CD4-positive, CD25-positive, alpha-beta regulatory T cell (primary cell): Measurements from ENCODE around the gene PAM. TPM values are rescaled to one million over a fixed set of nuclear protein-coding genes. Genes with fewer than 3 reads are reported as not detected.

Source experiments
- ATAC-seq, 2 donors: fragments of 150-1000 bp; cut with Tn5 transposase; one replicate each; pipeline ENCODE4 v1.10.0; 2021; ENCODE audit warnings: low read depth in 2 of 2, moderate number of reproducible peaks in 2 of 2, moderate library complexity in 1 of 2
- DNase-seq, 3 donors: peaks; one replicate each; pipeline versions ENCODE4 v3.0.0 to v3.0.0-alpha.2; 2012 to 2022; ENCODE audit warnings: mixed read lengths in 1 of 3
- H3K27ac ChIP-seq: one replicate; pipeline ENCODE4 v1.7.0; 2013; ENCODE audit warnings: mild to moderate bottlenecking, low read length; ENCODE audit not compliant: insufficient read depth, poor library complexity, severe bottlenecking
- H3K27me3 ChIP-seq: one replicate; pipeline ENCODE4 v1.7.0; 2013; ENCODE audit warnings: low read length; ENCODE audit not compliant: control insufficient read depth, insufficient read depth
- H3K36me3 ChIP-seq: one replicate; pipeline ENCODE4 v1.7.0; 2013; ENCODE audit warnings: mild to moderate bottlenecking, low read length, moderate library complexity; ENCODE audit not compliant: control insufficient read depth, insufficient read depth
- H3K4me1 ChIP-seq: 2 replicates; pipeline ENCODE4 v1.7.0; 2013; ENCODE audit warnings: mild to moderate bottlenecking, low read length; ENCODE audit not compliant: insufficient read depth, control insufficient read depth, poor library complexity, severe bottlenecking
- H3K4me3 ChIP-seq: one replicate; pipeline ENCODE4 v1.7.0; 2013; ENCODE audit warnings: low read depth, mild to moderate bottlenecking, low read length, moderate library complexity
- H3K9me3 ChIP-seq, 2 experiments: 1 replicate in 1 of 2; 2 replicates in 1 of 2; pipeline ENCODE4 v1.7.0; 2013; ENCODE audit warnings: low read length in 2 of 2, mild to moderate bottlenecking in 1 of 2, moderate library complexity in 1 of 2; ENCODE audit not compliant: control insufficient read depth in 2 of 2
- H3K27ac Mint-ChIP-seq, 3 donors: one replicate each; pipeline ENCODE4 v1.8.0; 2020 to 2022; ENCODE audit warnings: mild to moderate bottlenecking in 3 of 3, mixed read lengths in 3 of 3, moderate library complexity in 2 of 3
- H3K27me3 Mint-ChIP-seq: one replicate; pipeline ENCODE4 v1.8.0; 2022; ENCODE audit warnings: mild to moderate bottlenecking, mixed read lengths
- H3K36me3 Mint-ChIP-seq: one replicate; pipeline ENCODE4 v1.8.0; 2020; ENCODE audit warnings: mixed read lengths
- H3K4me1 Mint-ChIP-seq, 4 donors: one replicate each; pipeline ENCODE4 v1.8.0; 2020 to 2022; ENCODE audit warnings: mixed read lengths in 4 of 4, mild to moderate bottlenecking in 1 of 4
- H3K4me3 Mint-ChIP-seq, 4 donors: one replicate each; pipeline ENCODE4 v1.8.0; 2020 to 2022; ENCODE audit warnings: mild to moderate bottlenecking in 4 of 4, mixed read lengths in 4 of 4, moderate library complexity in 3 of 4
- H3K9me3 Mint-ChIP-seq, 7 donors: one replicate each; pipeline ENCODE4 v1.8.0; 2020 to 2022; ENCODE audit warnings: mixed read lengths in 7 of 7, mild to moderate bottlenecking in 3 of 7, moderate library complexity in 2 of 7
- polyA plus RNA-seq, 4 donors: library from polyadenylated mRNA; unstranded; fragments of 300-500 nt; fragmentation: Illumina TruSeq; gene quantifications; one replicate each; pipeline ENCODE4 v1.2.3, GENCODE V29; 2021
- total RNA-seq: library from RNA; stranded (reverse); gene quantifications from one replicate; pipeline ENCODE4 v1.2.3, GENCODE V29; 2022

The PAM gene
- total and polyA plus RNA-seq, 5 donors from 2014 or later, result 22.9 to 60.0 (median 34.7) TPM

DNA sequence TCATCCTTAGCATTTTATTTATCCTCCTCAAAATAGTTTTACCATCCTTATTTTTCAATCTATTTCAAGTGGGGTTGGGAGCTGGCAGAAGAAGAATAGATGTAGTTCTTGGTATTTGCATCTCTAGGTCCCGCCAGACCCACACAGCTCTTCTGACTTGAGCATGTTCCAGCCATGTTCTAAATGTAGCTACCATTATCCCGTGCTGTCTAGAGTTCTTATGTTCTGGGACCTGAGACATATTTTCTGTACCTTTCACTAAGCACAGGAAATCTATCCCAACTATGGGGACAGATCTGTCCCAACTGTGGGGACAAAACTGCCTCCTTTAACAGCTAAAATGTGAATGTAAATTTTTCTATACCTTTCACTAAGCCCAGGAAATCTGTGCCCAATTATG lies 32.0 kb downstream of the PAM start:
- no peaks in the 10 kb centered on the region for H3K27me3 ChIP-seq
- no peak for ATAC-seq
- DNase-seq, result no peak
- Mint-ChIP-seq H3K4me1 (peaks cover 10 to 26% (median 21%) of the 10 kb centered on the region in 4 donors), H3K4me3 (no peak overlapping the region), H3K36me3 (peaks cover 10% of the 10 kb centered on the region), H3K27me3 (no peaks in the 10 kb centered on the region), H3K9me3 (peaks cover 0 to 2% (median 0%) of the 10 kb centered on the region in 7 donors), H3K27ac (no peak overlapping the region)
- no peaks in the 10 kb centered on the region for H3K36me3 ChIP-seq
- H3K4me3 ChIP-seq, result no peak overlapping the region
- H3K9me3 ChIP-seq, result no peaks in the 10 kb centered on the region
- H3K27ac ChIP-seq, result no peak overlapping the region
- H3K4me1 ChIP-seq, result no peaks in the 10 kb centered on the region

DNA sequence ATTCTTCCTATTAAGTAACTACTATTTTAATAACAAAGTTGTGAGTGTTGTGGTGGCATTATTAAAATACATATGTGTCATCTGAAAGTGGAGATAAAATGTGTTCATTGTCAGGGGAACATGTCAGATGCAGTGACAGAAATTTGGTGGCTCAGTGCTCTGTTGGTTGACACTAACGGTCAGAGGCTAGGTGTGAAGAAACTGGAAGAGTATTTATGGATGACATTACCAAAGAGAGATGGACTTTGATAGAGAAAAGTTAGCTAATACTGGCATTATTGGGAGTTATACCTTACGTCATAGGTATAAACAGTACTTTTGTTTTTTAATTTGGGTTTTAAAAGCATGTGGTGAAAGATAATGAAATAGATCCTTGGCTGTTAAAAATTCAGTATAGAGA lies 33.7 kb downstream of the PAM start:
- H3K4me1 Mint-ChIP-seq, result peaks cover 16 to 25% (median 21%) of the 10 kb centered on the region in 4 donors
- no peaks in the 10 kb centered on the region for H3K36me3 ChIP-seq
- H3K4me3 Mint-ChIP-seq, result no peak overlapping the region
- H3K36me3 Mint-ChIP-seq, result peaks cover 10% of the 10 kb centered on the region
- no peak for ATAC-seq
- DNase-seq, result no peak
- H3K4me1 ChIP-seq, result no peaks in the 10 kb centered on the region
- H3K9me3 ChIP-seq, result no peaks in the 10 kb centered on the region
- H3K27me3 ChIP-seq, result no peaks in the 10 kb centered on the region
- H3K27ac Mint-ChIP-seq, result no peak overlapping the region
- H3K9me3 Mint-ChIP-seq, result peaks cover 0 to 1% (median 0%) of the 10 kb centered on the region in 7 donors
- H3K27ac ChIP-seq, result no peak overlapping the region
- H3K27me3 Mint-ChIP-seq, result peaks cover 4% of the 10 kb centered on the region
- H3K4me3 ChIP-seq, result no peak overlapping the region

DNA sequence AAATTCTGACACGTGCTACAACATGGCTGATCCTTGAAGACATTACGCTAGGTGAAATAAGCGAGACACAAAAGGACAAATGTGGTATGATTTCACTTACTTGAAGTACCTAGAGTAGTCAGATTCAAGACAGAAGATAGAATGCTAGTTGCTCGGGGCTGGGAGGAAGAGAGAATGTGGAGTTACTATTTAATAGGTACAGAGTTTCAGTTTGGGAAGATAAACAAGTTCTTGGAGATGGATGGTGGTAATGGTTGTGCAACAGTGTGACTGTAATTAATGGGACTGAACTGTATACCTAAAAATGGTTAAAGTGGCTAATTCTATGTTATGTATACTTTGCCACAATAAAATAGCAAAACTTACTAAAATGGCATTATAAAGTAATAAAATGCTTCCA lies 34.4 kb downstream of the PAM start:
- no peaks in the 10 kb centered on the region for H3K27me3 ChIP-seq
- H3K4me1 Mint-ChIP-seq, result peaks cover 14 to 20% (median 19%) of the 10 kb centered on the region in 4 donors
- no peak overlapping the region for H3K27ac ChIP-seq
- H3K36me3 Mint-ChIP-seq, result peaks cover 5% of the 10 kb centered on the region
- H3K4me3 Mint-ChIP-seq, result no peak overlapping the region
- H3K9me3 ChIP-seq, result no peaks in the 10 kb centered on the region
- no peak overlapping the region for H3K27ac Mint-ChIP-seq
- no peak overlapping the region for H3K4me3 ChIP-seq
- H3K27me3 Mint-ChIP-seq, result peaks cover 4% of the 10 kb centered on the region
- no peaks in the 10 kb centered on the region for H3K36me3 ChIP-seq
- no peak for ATAC-seq
- no peaks in the 10 kb centered on the region for H3K4me1 ChIP-seq
- H3K9me3 Mint-ChIP-seq, result peaks cover 0 to 1% (median 0%) of the 10 kb centered on the region in 7 donors
- DNase-seq, result no peak

DNA sequence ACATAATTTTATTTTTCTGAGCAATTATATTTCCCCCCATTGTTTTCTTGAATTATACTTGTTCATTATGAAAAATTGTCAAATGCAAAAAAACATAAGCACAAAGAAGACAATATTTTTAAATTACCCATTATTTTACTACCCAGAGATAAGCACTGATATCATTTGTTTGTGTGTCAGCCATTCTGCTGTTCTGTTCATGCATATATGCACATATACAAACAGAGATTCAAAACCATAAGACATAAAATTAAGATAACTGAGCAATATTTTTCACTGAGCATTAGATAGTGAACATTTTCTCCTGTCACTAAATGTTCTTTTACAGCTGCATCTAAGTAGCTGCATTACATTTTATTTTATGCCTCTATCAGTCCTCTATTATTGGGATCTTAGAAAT lies 35.6 kb downstream of the PAM start:
- Histone ChIP-seq H3K4me1 (no peaks in the 10 kb centered on the region), H3K27me3 (no peaks in the 10 kb centered on the region), H3K9me3 (no peaks in the 10 kb centered on the region), H3K4me3 (no peak overlapping the region), H3K27ac (no peak overlapping the region), H3K36me3 (no peaks in the 10 kb centered on the region)
- Mint-ChIP-seq H3K27ac (no peak overlapping the region), H3K4me3 (no peak overlapping the region), H3K36me3 (no peaks in the 10 kb centered on the region), H3K27me3 (peaks cover 4% of the 10 kb centered on the region), H3K4me1 (peaks cover 14 to 22% (median 18%) of the 10 kb centered on the region in 4 donors), H3K9me3 (peaks cover 0 to 1% (median 0%) of the 10 kb centered on the region in 7 donors)
- ATAC-seq (no peak), DNase-seq (no peak)

DNA sequence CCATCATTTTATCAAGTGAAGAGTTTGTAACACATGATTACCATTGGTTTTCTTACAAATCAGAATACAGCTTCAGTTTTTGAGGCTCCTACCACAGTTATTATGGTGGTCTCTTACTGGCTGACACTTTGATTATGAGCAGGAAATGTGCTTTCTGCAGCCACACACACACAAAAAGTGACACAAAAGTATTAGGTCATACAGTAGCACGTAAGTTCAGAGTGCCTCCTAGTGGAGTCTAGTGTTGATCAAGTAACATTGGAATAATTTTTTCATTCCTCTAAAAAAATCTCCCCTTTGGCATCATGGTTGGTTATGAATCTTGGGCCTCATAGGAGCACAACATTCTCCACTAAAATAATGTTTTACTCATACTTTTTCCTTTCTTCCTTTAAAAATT lies 37.6 kb downstream of the PAM start:
- H3K4me1 ChIP-seq, result no peaks in the 10 kb centered on the region
- H3K4me1 Mint-ChIP-seq, result peaks cover 17 to 30% (median 25%) of the 10 kb centered on the region in 4 donors
- H3K36me3 Mint-ChIP-seq, result no peaks in the 10 kb centered on the region
- no peak overlapping the region for H3K27ac ChIP-seq
- H3K27ac Mint-ChIP-seq, result no peak overlapping the region
- no peaks in the 10 kb centered on the region for H3K27me3 ChIP-seq
- peaks cover 0 to 1% (median 0%) of the 10 kb centered on the region in 7 donors for H3K9me3 Mint-ChIP-seq
- no peak overlapping the region for H3K4me3 Mint-ChIP-seq
- DNase-seq (peak in 1 of 3 donors; percentile 37), ATAC-seq (peak in 1 of 2 donors; percentile 37)
- H3K9me3 ChIP-seq, result no peaks in the 10 kb centered on the region
- H3K36me3 ChIP-seq, result no peaks in the 10 kb centered on the region
- no peak overlapping the region for H3K4me3 ChIP-seq
- peaks cover 4% of the 10 kb centered on the region for H3K27me3 Mint-ChIP-seq

DNA sequence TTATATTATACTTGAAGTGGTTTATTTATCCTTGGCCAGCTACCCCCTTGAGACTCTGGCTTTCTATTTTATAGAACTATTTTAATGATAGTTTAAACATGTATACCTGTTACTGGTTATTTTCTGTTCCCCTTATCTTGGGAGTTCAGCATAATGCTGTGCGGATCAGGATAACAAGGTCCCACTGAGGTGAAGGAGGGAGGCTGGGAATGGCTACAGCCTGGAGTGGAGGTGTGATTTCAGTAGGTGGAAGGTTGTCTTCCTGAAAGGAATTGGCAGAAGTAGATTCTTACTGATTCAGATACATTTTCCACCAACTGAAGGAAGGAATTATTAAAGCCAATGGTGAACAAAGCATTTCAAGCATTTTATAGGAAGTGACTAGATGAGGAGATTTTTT lies 38.9 kb downstream of the PAM start:
- no peaks in the 10 kb centered on the region for H3K9me3 ChIP-seq
- no peaks in the 10 kb centered on the region for H3K4me1 ChIP-seq
- no peaks in the 10 kb centered on the region for H3K27me3 ChIP-seq
- H3K27ac ChIP-seq, result no peak overlapping the region
- Mint-ChIP-seq H3K27ac (no peak overlapping the region), H3K4me3 (no peak overlapping the region), H3K27me3 (peaks cover 4% of the 10 kb centered on the region), H3K4me1 (peaks cover 22 to 36% (median 29%) of the 10 kb centered on the region in 4 donors), H3K36me3 (no peaks in the 10 kb centered on the region), H3K9me3 (peaks cover 0 to 1% (median 0%) of the 10 kb centered on the region in 7 donors)
- no peak for DNase-seq
- no peaks in the 10 kb centered on the region for H3K36me3 ChIP-seq
- ATAC-seq, result no peak
- H3K4me3 ChIP-seq, result no peak overlapping the region

DNA sequence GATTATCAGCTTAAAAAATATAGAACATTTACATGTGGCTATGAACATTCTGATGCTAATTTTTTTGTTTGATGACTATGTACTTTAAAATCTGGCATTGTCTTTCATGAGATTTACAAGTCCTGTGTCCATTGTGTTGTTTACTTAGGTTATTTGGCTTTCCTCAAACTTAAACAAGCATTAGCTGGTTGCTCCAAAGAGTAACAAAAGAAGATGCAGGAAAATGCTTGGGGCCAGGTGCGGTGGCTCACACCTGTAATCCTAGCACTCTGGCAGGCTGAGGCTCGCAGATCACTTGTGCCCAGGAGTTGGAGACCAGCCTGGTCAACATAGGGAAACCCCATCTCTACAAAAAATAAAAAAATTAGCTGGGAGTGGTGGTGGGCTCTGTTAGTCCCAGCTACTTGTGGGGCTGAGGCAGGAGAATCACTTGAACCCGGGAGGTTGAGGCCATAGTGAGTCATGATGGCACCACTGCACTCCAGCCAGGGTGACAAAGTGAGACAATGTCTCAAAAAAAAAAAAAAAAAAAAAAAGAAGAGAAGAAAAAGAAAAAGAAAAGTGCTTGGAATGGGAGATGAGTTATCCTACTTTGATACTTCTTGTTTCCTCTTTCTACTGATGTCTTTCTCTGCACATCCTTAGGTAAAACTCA lies 39.7 kb downstream of the PAM start:
- H3K27ac Mint-ChIP-seq, result no peak overlapping the region
- H3K27me3 ChIP-seq, result no peaks in the 10 kb centered on the region

DNA sequence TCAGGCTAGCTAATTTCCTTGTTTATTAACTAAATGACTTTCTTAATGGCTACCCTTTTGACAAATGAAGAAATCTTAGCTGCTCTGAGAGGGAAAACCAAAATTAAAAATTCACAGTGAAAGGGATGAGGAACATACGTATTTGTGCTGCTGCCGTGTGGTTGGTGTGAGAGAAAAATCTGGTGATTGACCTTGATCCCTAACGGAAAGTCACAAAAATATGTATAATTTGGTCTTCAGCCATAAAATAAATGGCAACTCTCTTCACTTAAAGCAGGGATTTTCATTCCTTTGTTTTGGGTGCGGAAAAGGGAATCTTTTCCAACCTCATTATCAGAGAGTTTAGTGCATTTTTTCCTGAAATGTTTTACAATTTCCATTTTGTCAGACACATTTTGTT lies 40.4 kb downstream of the PAM start:
- Mint-ChIP-seq H3K36me3 (no peaks in the 10 kb centered on the region), H3K27me3 (peaks cover 4% of the 10 kb centered on the region), H3K27ac (no peak overlapping the region), H3K4me1 (peaks cover 31 to 41% (median 37%) of the 10 kb centered on the region in 4 donors), H3K4me3 (no peak overlapping the region), H3K9me3 (peaks cover 0 to 1% (median 0%) of the 10 kb centered on the region in 7 donors)
- H3K4me3 ChIP-seq, result no peak overlapping the region
- ATAC-seq (no peak), DNase-seq (no peak)
- H3K4me1 ChIP-seq, result peaks cover 4% of the 10 kb centered on the region
- H3K27me3 ChIP-seq, result no peaks in the 10 kb centered on the region
- no peaks in the 10 kb centered on the region for H3K36me3 ChIP-seq
- H3K27ac ChIP-seq, result no peak overlapping the region
- no peaks in the 10 kb centered on the region for H3K9me3 ChIP-seq

More for the DNA sequence above, 39.7 kb downstream of the PAM start:
- no peak overlapping the region for H3K4me3 ChIP-seq
- H3K36me3 ChIP-seq, result no peaks in the 10 kb centered on the region
- no peaks in the 10 kb centered on the region for H3K36me3 Mint-ChIP-seq
- H3K9me3 Mint-ChIP-seq, result peaks cover 0 to 1% (median 0%) of the 10 kb centered on the region in 7 donors
- no peaks in the 10 kb centered on the region for H3K9me3 ChIP-seq
- H3K4me1 Mint-ChIP-seq, result peaks cover 26 to 34% (median 32%) of the 10 kb centered on the region in 4 donors
- no peaks in the 10 kb centered on the region for H3K4me1 ChIP-seq
- H3K4me3 Mint-ChIP-seq, result no peak overlapping the region
- no peak for ATAC-seq
- no peak overlapping the region for H3K27ac ChIP-seq
- DNase-seq, result no peak
- H3K27me3 Mint-ChIP-seq, result peaks cover 4% of the 10 kb centered on the region
